H9 (cell line): ENCODE measurements around the gene AGAP3. TPM values are rescaled to one million over a fixed set of nuclear protein-coding genes. Genes with fewer than 3 reads are reported as not detected.

Experiments
- DNase-seq: peaks from one replicate; pipeline ENCODE4 v3.0.0-alpha.2; 2017
- H2AFZ ChIP-seq: one replicate; pipeline ENCODE4 v1.6.1; 2013; ENCODE audit warnings: mild to moderate bottlenecking, low read length, control low read depth, moderate library complexity
- H2AK5ac ChIP-seq: 2 replicates; pipeline ENCODE4 v1.6.1; 2013; ENCODE audit warnings: low read length, control low read depth, mixed read lengths; ENCODE audit not compliant: insufficient read length
- H2BK120ac ChIP-seq: one replicate; pipeline ENCODE4 v1.6.1; 2013; ENCODE audit warnings: low read depth, mild to moderate bottlenecking, low read length, control low read depth, inconsistent platforms; ENCODE audit not compliant: poor library complexity, severe bottlenecking
- H2BK12ac ChIP-seq: 2 replicates; pipeline ENCODE4 v1.6.1; 2013; ENCODE audit warnings: low read length, control low read depth, mixed read lengths, low read depth; ENCODE audit not compliant: insufficient read length
- H2BK15ac ChIP-seq: 2 replicates; pipeline ENCODE4 v1.6.1; 2013; ENCODE audit warnings: low read depth, low read length, control low read depth
- H2BK20ac ChIP-seq: one replicate; pipeline ENCODE4 v1.6.1; 2013; ENCODE audit warnings: low read depth, mild to moderate bottlenecking, low read length, control low read depth, inconsistent platforms; ENCODE audit not compliant: poor library complexity, severe bottlenecking
- H2BK5ac ChIP-seq: 2 replicates; pipeline ENCODE4 v1.6.1; 2013; ENCODE audit warnings: low read length, control low read depth, mixed read lengths; ENCODE audit not compliant: insufficient read length
- H3K14ac ChIP-seq: 2 replicates; pipeline ENCODE4 v1.6.1; 2013; ENCODE audit warnings: low read length, control low read depth; ENCODE audit not compliant: insufficient read depth
- H3K18ac ChIP-seq: 2 replicates; pipeline ENCODE4 v1.6.1; 2013; ENCODE audit warnings: low read depth, mild to moderate bottlenecking, mixed read lengths, low read length, control low read depth; ENCODE audit not compliant: insufficient read length
- H3K23ac ChIP-seq: 2 replicates; pipeline ENCODE4 v1.6.1; 2013; ENCODE audit warnings: low read length, control low read depth, mixed read lengths, low read depth; ENCODE audit not compliant: insufficient read length
- H3K23me2 ChIP-seq: 2 replicates; pipeline ENCODE4 v1.6.1; 2013; ENCODE audit warnings: low read depth, mild to moderate bottlenecking, mixed read lengths, low read length, control low read depth; ENCODE audit not compliant: insufficient read length, poor library complexity, severe bottlenecking
- H3K27ac ChIP-seq: 2 replicates; pipeline ENCODE4 v1.5.1; 2013; ENCODE audit warnings: low read length, control low read depth, mixed read lengths, low read depth; ENCODE audit not compliant: insufficient read length
- H3K27me3 ChIP-seq: 2 replicates; pipeline ENCODE4 v1.6.1; 2013; ENCODE audit warnings: low read length, control low read depth, inconsistent platforms; ENCODE audit not compliant: insufficient read depth
- H3K4ac ChIP-seq: 2 replicates; pipeline ENCODE4 v1.6.1; 2013; ENCODE audit warnings: low read depth, mild to moderate bottlenecking, control low read depth, inconsistent platforms, low read length, moderate library complexity
- H3K4me1 ChIP-seq: 2 replicates; pipeline ENCODE4 v1.6.1; 2013; ENCODE audit warnings: low read length, control low read depth, inconsistent platforms; ENCODE audit not compliant: insufficient read depth
- H3K4me2 ChIP-seq: 2 replicates; pipeline ENCODE4 v1.6.1; 2013; ENCODE audit warnings: low read length, control low read depth, mixed read lengths; ENCODE audit not compliant: insufficient read length, insufficient read depth
- H3K56ac ChIP-seq: 2 replicates; pipeline ENCODE4 v1.6.1; 2013; ENCODE audit warnings: low read depth, mild to moderate bottlenecking, mixed read lengths, low read length, control low read depth; ENCODE audit not compliant: insufficient read length
- H3K79me1 ChIP-seq: 2 replicates; pipeline ENCODE4 v1.6.1; 2013; ENCODE audit warnings: low read depth, mild to moderate bottlenecking, moderate library complexity, low read length, control low read depth, inconsistent platforms; ENCODE audit not compliant: insufficient read depth, poor library complexity, severe bottlenecking
- H3K79me2 ChIP-seq: 2 replicates; pipeline ENCODE4 v1.6.1; 2013; ENCODE audit warnings: low read length, control low read depth, inconsistent platforms; ENCODE audit not compliant: insufficient read depth
- H3K9ac ChIP-seq: 2 replicates; pipeline ENCODE4 v1.6.1; 2013; ENCODE audit warnings: low read length, control low read depth, mixed read lengths; ENCODE audit not compliant: insufficient read length; ENCODE audit errors: extremely low read depth
- H3K9me3 ChIP-seq: one replicate; pipeline ENCODE4 v1.6.1; 2013; ENCODE audit warnings: low read depth, low read length, inconsistent platforms; ENCODE audit not compliant: control insufficient read depth
- H3T11ph ChIP-seq: one replicate; pipeline ENCODE4 v1.6.1; 2013; ENCODE audit warnings: mild to moderate bottlenecking, low read length, control low read depth, inconsistent platforms
- H4K20me1 ChIP-seq: one replicate; pipeline ENCODE4 v1.6.1; 2013; ENCODE audit not compliant: control insufficient read depth, insufficient read length, insufficient read depth
- H4K5ac ChIP-seq: 2 replicates; pipeline ENCODE4 v1.6.1; 2013; ENCODE audit warnings: low read depth, mild to moderate bottlenecking, mixed read lengths, low read length, control low read depth; ENCODE audit not compliant: insufficient read length
- H4K8ac ChIP-seq: replicated peaks from 2 replicates; pipeline ENCODE4 v1.6.1; 2013; ENCODE audit warnings: low read length, control low read depth, mixed read lengths, low read depth; ENCODE audit not compliant: insufficient read length
- H4K91ac ChIP-seq: 2 replicates; pipeline ENCODE4 v1.6.1; 2013; ENCODE audit warnings: low read depth, mild to moderate bottlenecking, moderate library complexity, mixed read lengths, low read length, control low read depth; ENCODE audit not compliant: insufficient read length
- H3K27ac Mint-ChIP-seq, 3 experiments: 2 replicates in 2 of 3; 3 replicates in 1 of 3; pipeline ENCODE4 v1.8.0; 2020 to 2021; ENCODE audit warnings: mixed read lengths in 3 of 3, mild to moderate bottlenecking in 1 of 3, moderate library complexity in 1 of 3
- H3K27me3 Mint-ChIP-seq: 2 replicates; pipeline ENCODE4 v1.8.0; 2021; ENCODE audit warnings: low read depth, mild to moderate bottlenecking, moderate library complexity, mixed read lengths
- H3K36me3 Mint-ChIP-seq, 3 experiments: 2 replicates in 2 of 3; 3 replicates in 1 of 3; pipeline ENCODE4 v1.8.0; 2020 to 2021; ENCODE audit warnings: low read depth in 3 of 3, mixed read lengths in 3 of 3; ENCODE audit not compliant: insufficient read depth in 1 of 3
- H3K4me1 Mint-ChIP-seq, 2 experiments: 2 replicates each; pipeline ENCODE4 v1.8.0; 2020; ENCODE audit warnings: mixed read lengths in 2 of 2
- H3K4me3 Mint-ChIP-seq, 2 experiments: 2 replicates in 1 of 2; 3 replicates in 1 of 2; pipeline ENCODE4 v1.8.0; 2020 to 2021; ENCODE audit warnings: mild to moderate bottlenecking in 2 of 2, mixed read lengths in 2 of 2, moderate library complexity in 1 of 2
- H3K9me3 Mint-ChIP-seq, 2 experiments: 2 replicates in 1 of 2; 3 replicates in 1 of 2; pipeline ENCODE4 v1.8.0; 2020; ENCODE audit warnings: mild to moderate bottlenecking in 2 of 2, mixed read lengths in 2 of 2, moderate library complexity in 1 of 2
- WGBS: extraction: QIAGEN DNeasy Blood & Tissue Kit; methylation state at CpG from one replicate; pipeline ENCODE4 v1.1.7; 2013; ENCODE audit warnings: missing lambda C conversion rate, low lambda C conversion rate, mixed read lengths; ENCODE audit not compliant: insufficient read length; ENCODE audit errors: extremely low coverage; 5-methylcytosine and 5-hydroxymethylcytosine counted together
- total RNA-seq: library from RNA; stranded (reverse); gene quantifications from 2 replicates; pipeline ENCODE4 v1.2.1, GENCODE V29; 2021
- TF ChIP-seq, protein P1 (sequence below): fragments of 200-600 bp; sonication (generic); conservative IDR thresholded peaks from 3 replicates; pipeline ENCODE4 v1.8.0; 2021; ENCODE audit warnings: antibody characterized with exemption, mild to moderate bottlenecking

The AGAP3 gene
- total RNA-seq, 1 experiment from 2014 or later = 97.7 TPM

DNA sequence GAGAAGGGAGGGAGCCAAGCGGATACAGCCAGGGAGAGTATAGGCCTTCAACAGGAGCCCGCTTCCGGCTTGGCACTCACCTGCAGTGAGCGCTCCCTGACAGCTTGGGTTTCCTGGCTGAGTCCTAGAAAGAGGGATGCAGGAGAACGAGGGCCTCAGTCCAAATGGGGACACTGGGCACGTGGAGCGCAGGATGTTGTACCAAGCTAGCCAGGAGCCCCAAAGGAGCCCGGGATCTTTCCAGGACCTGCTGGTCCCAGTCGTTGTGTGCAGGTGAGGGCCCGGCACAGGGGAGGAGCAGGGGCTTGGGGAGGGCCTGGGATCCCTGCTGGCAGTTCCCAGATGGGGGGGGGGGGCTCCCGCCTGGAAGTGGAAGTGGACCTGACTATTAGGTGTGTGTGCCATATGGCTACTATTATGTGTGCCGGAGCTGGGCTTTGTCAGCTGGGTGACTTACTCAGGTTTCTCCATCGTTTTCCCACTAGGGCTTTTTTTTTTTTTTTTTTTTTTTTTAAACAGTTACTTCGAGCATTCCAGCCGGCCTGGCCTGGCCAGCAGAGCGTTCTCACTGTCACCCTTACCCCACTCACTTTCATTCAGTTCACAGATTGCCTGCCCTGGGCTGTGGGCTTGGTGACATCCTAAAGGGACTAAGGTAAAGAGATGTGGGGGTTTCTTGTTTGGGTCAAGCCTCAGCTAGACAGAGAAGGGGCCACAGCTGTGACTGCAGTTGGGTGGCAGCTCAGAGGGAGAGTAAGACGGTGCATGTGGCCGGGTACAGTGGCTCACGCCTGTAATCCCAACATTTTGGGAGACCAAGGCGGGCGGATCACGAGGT is 3.8 kb downstream of the AGAP3 start:
- no peak overlapping the region for H3K18ac ChIP-seq
- H3K79me1 ChIP-seq = peaks cover 4% of the 10 kb centered on the region
- H3K27me3 ChIP-seq = no peaks in the 10 kb centered on the region; the same call in 1 of the 2 replicates
- H2AFZ ChIP-seq = no peak overlapping the region
- no peak for DNase-seq
- peaks cover 7% of the 10 kb centered on the region for H3K27me3 Mint-ChIP-seq
- peaks cover 2% of the 10 kb centered on the region; the same call in 1 of the 2 replicates for H3K4me1 ChIP-seq
- H3K4ac ChIP-seq = no peak overlapping the region
- no peaks in the 10 kb centered on the region for H3K9me3 ChIP-seq
- H3K9ac ChIP-seq = no peak overlapping the region
- peaks cover 23% of the 10 kb centered on the region for H3K79me2 ChIP-seq
- no peak overlapping the region for H4K5ac ChIP-seq
- WGBS = no CpG with 5 or more reads among the region's 22 CpGs
- no peak overlapping the region for H3T11ph ChIP-seq
- H3K56ac ChIP-seq = no peak overlapping the region
- no peak overlapping the region for H4K8ac ChIP-seq
- H4K20me1 ChIP-seq = no peaks in the 10 kb centered on the region
- H4K91ac ChIP-seq = no peak overlapping the region
- H3K23me2 ChIP-seq = peaks cover 13% of the 10 kb centered on the region
- H3K4me3 Mint-ChIP-seq = peak overlapping the region in 1 of 2 experiments; percentile 93; a peak in 2 of 5 replicates
- no peak overlapping the region for H2BK15ac ChIP-seq
- no peak overlapping the region for H2AK5ac ChIP-seq
- H2BK12ac ChIP-seq = no peak overlapping the region
- no peak overlapping the region for H3K14ac ChIP-seq
- H3K4me1 Mint-ChIP-seq = peaks cover 39 to 43% of the 10 kb centered on the region in 2 experiments
- no peak overlapping the region for H2BK120ac ChIP-seq
- H3K4me2 ChIP-seq = no peak overlapping the region
- H2BK5ac ChIP-seq = no peak overlapping the region
- no peak overlapping the region for H3K23ac ChIP-seq
- TF ChIP-seq, protein P1, sequence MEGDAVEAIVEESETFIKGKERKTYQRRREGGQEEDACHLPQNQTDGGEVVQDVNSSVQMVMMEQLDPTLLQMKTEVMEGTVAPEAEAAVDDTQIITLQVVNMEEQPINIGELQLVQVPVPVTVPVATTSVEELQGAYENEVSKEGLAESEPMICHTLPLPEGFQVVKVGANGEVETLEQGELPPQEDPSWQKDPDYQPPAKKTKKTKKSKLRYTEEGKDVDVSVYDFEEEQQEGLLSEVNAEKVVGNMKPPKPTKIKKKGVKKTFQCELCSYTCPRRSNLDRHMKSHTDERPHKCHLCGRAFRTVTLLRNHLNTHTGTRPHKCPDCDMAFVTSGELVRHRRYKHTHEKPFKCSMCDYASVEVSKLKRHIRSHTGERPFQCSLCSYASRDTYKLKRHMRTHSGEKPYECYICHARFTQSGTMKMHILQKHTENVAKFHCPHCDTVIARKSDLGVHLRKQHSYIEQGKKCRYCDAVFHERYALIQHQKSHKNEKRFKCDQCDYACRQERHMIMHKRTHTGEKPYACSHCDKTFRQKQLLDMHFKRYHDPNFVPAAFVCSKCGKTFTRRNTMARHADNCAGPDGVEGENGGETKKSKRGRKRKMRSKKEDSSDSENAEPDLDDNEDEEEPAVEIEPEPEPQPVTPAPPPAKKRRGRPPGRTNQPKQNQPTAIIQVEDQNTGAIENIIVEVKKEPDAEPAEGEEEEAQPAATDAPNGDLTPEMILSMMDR = no peak
- no peak overlapping the region for H3K27ac ChIP-seq
- H3K36me3 Mint-ChIP-seq = peaks cover 0 to 22% (median 3%) of the 10 kb centered on the region in 3 experiments; a peak in 5 of 7 replicates
- no peak overlapping the region for H2BK20ac ChIP-seq
- H3K9me3 Mint-ChIP-seq = no peaks in the 10 kb centered on the region
- no peak overlapping the region for H3K27ac Mint-ChIP-seq
